GM12891 (cell line): ENCODE results near the gene PHOSPHO1.

Experiments used
- POLR2A ChIP-seq: IDR thresholded peaks from 2 replicates; pipeline ENCODE4 v1.6.1; 2011; ENCODE audit warnings: low read depth, low read length, control low read depth
- POLR2AphosphoS5 ChIP-seq: IDR thresholded peaks from 2 replicates; pipeline ENCODE4 v1.6.1; 2011; ENCODE audit warnings: low read depth, low read length, control low read depth
- POU2F2 ChIP-seq: IDR thresholded peaks from 2 replicates; pipeline ENCODE4 v1.6.1; 2011; ENCODE audit warnings: low read depth, mild to moderate bottlenecking, control low read depth, low read length, moderate library complexity
- TAF1 ChIP-seq: IDR thresholded peaks from 2 replicates; pipeline ENCODE4 v1.6.1; 2011; ENCODE audit warnings: low read depth, low read length, control low read depth

- no peak for TF ChIP-seq POLR2AphosphoS5
- no peak for TF ChIP-seq POLR2A
- no peak for TF ChIP-seq TAF1
- no peak for TF ChIP-seq POU2F2
These were observed 33.1 kb downstream of the PHOSPHO1 start for GRCh38 chr17:49197346-49197998.
